ENCODE data around the gene CCDC158.

DNA sequence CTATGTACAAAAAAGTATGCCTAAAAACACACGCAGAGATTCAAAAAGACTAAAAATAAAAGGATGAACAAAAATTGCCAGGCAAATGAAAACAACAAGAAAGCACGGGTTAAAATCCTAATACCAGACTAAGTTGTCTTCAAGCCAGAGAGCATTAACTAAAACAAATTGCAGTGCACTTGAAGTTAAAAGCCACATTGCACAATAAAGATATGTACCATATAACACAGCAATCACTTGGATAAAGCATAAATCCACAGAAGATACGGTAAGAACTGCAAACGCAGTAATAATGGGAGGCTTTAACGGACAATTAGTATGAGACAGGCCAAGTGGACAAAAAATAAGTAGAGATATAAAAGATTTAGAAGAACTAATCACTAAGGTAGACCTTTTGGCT lies 14.9 kb downstream of the CCDC158 start:
- TF ChIP-seq, protein P1, sequence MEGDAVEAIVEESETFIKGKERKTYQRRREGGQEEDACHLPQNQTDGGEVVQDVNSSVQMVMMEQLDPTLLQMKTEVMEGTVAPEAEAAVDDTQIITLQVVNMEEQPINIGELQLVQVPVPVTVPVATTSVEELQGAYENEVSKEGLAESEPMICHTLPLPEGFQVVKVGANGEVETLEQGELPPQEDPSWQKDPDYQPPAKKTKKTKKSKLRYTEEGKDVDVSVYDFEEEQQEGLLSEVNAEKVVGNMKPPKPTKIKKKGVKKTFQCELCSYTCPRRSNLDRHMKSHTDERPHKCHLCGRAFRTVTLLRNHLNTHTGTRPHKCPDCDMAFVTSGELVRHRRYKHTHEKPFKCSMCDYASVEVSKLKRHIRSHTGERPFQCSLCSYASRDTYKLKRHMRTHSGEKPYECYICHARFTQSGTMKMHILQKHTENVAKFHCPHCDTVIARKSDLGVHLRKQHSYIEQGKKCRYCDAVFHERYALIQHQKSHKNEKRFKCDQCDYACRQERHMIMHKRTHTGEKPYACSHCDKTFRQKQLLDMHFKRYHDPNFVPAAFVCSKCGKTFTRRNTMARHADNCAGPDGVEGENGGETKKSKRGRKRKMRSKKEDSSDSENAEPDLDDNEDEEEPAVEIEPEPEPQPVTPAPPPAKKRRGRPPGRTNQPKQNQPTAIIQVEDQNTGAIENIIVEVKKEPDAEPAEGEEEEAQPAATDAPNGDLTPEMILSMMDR (conservative IDR thresholded peaks at IDR 0.05; ENCODE audit: low read length) = no peak
- TF ChIP-seq EZH2phosphoT487 (IDR thresholded peaks at IDR 0.05; ENCODE audit: borderline replicate concordance, low read depth, low read length) = no peak
